ENCODE data around the gene EBF4.

- TF ChIP-seq CTCF (IDR thresholded peaks at IDR 0.05) = no peak
- no peak for TF ChIP-seq ZFX (IDR thresholded peaks at IDR 0.05; ENCODE audit: borderline replicate concordance)
Measured at GRCh38 chr20:2798814-2799213, 106.2 kb downstream of the EBF4 start.
